GM12878 (cell line): ENCODE results near the gene MAP2K7.

Experiments
- ATF2 ChIP-seq: IDR thresholded peaks from 2 replicates; pipeline ENCODE4 v1.6.1; 2012; ENCODE audit warnings: low read length, inconsistent platforms
- CBFB ChIP-seq: IDR thresholded peaks from 2 replicates; pipeline ENCODE4 v1.6.1; 2016; ENCODE audit warnings: antibody characterized with exemption, low read depth
- CTCF ChIP-seq, 3 experiments: IDR thresholded peaks in 2 of 3; conservative IDR thresholded peaks in 1 of 3; 2 replicates each; pipeline ENCODE4 v1.5.1; 2011; ENCODE audit warnings: low read depth in 3 of 3, low read length in 3 of 3, mild to moderate bottlenecking in 3 of 3, control low read depth in 2 of 3, moderate library complexity in 2 of 3, inconsistent platforms in 1 of 3, mixed read lengths in 1 of 3; ENCODE audit not compliant: control insufficient read depth in 2 of 3, insufficient read depth in 1 of 3; ENCODE audit errors: extremely low read depth in 1 of 3
- EZH2 ChIP-seq: IDR thresholded peaks from 2 replicates; pipeline ENCODE4 v1.6.1; 2012; ENCODE audit warnings: low read depth, mild to moderate bottlenecking, control low read depth, inconsistent platforms, low read length, borderline replicate concordance; ENCODE audit not compliant: control insufficient read depth
- MTA3 ChIP-seq: IDR thresholded peaks from 2 replicates; pipeline ENCODE4 v1.6.1; 2012; ENCODE audit warnings: low read length, inconsistent platforms, borderline replicate concordance
- MYC ChIP-seq: IDR thresholded peaks from 2 replicates; pipeline ENCODE4 v1.6.1; 2011; ENCODE audit warnings: mild to moderate bottlenecking, low read length, moderate library complexity, inconsistent platforms; ENCODE audit not compliant: insufficient read depth, insufficient replicate concordance, insufficient read length, severe bottlenecking
- NR2C2 ChIP-seq: IDR thresholded peaks from 2 replicates; pipeline ENCODE4 v1.6.1; 2011; ENCODE audit warnings: borderline replicate concordance, low read depth; ENCODE audit not compliant: control insufficient read depth, insufficient read length
- RAD21 ChIP-seq: IDR thresholded peaks from 2 replicates; pipeline ENCODE4 v1.6.1; 2011; ENCODE audit warnings: mild to moderate bottlenecking, low read depth, low read length, moderate library complexity; ENCODE audit not compliant: insufficient read depth

GRCh38 chr19:7866399-7867091, 37.1 kb upstream of the MAP2K7 start:
- no peak for TF ChIP-seq MYC
- TF ChIP-seq CBFB = no peak
- TF ChIP-seq CTCF (IDR thresholded peaks at IDR 0.05 in 2 of 3, conservative IDR thresholded peaks at IDR 0.05 in 1 of 3; ENCODE audit: control insufficient read depth in 2 of 3, extremely low read depth in 1 of 3, insufficient read depth in 1 of 3, low read depth in 3 of 3, low read length in 3 of 3) = no peak
- TF ChIP-seq ATF2 = no peak
- no peak for TF ChIP-seq NR2C2
- TF ChIP-seq EZH2 = no peak
- no peak for TF ChIP-seq RAD21
- TF ChIP-seq MTA3 = no peak
